SK-N-SH (cell line): ENCODE measurements around the gene WDR17. TPM values are rescaled to one million over a fixed set of nuclear protein-coding genes. Genes with fewer than 3 reads are reported as not detected.

Source experiments
- CTCF ChIA-PET: fragments of 300-600, 350-600 bp; formaldehyde crosslinking; extraction: SDS; loops from one replicate; lab custom pipeline; 2021; lab: Yijun Ruan, JAX
- POLR2A ChIA-PET: fragments of 350-600 bp; sonication (Branson Sonifier 250); formaldehyde crosslinking; extraction: SDS; loops from one replicate; lab custom pipeline; 2020; ENCODE audit warnings: antibody characterized with exemption, inconsistent platforms; lab: Yijun Ruan, JAX
- DNase-seq: peaks from one replicate; pipeline ENCODE4 v3.0.0; 2012
- H2AFZ ChIP-seq: fragments of 200-600 bp; sonication (generic); 2 replicates; pipeline ENCODE4 v1.8.1; 2016; ENCODE audit warnings: antibody characterized with exemption, mild to moderate bottlenecking, low read depth
- H3F3A ChIP-seq: fragments of 200-600 bp; sonication (generic); replicated peaks from 2 replicates; pipeline ENCODE3; 2016; ENCODE audit warnings: antibody characterized with exemption, mild to moderate bottlenecking; ENCODE audit not compliant: insufficient read depth
- H3K27ac ChIP-seq, 2 experiments: fragments of 200-500 bp in 1 of 2; fragments of 200-600 bp in 1 of 2; sonication (Bioruptor generic) in 1 of 2; sonication (generic), shearing (Covaris generic) in 1 of 2; 2 replicates each; pipeline versions ENCODE4 v1.5.1 to v1.6.1; 2014 to 2016; ENCODE audit warnings: low read depth in 2 of 2, inconsistent platforms in 1 of 2, low read length in 1 of 2, mild to moderate bottlenecking in 1 of 2, mixed read lengths in 1 of 2
- H3K27me3 ChIP-seq: fragments of 200-600 bp; sonication (generic), shearing (Covaris generic); 2 replicates; pipeline ENCODE4 v1.6.1; 2016; ENCODE audit warnings: mixed run types; ENCODE audit not compliant: insufficient read depth
- H3K36me3 ChIP-seq, 2 experiments: fragments of 200-500 bp in 1 of 2; fragments of 200-600 bp in 1 of 2; sonication (Bioruptor generic) in 1 of 2; sonication (generic) in 1 of 2; replicated peaks in 1 of 2; 2 replicates each; pipeline versions ENCODE3 to v1.5.1; 2014 to 2016; ENCODE audit warnings: low read length in 1 of 2, mild to moderate bottlenecking in 1 of 2; ENCODE audit not compliant: insufficient read depth in 2 of 2, control insufficient read depth in 1 of 2
- H3K4me1 ChIP-seq, 2 experiments: fragments of 200-500 bp in 1 of 2; fragments of 200-600 bp in 1 of 2; sonication (Bioruptor generic) in 1 of 2; sonication (generic), shearing (Covaris generic) in 1 of 2; 2 replicates each; pipeline versions ENCODE4 v1.5.1 to v1.6.1; 2014 to 2016; ENCODE audit warnings: low read depth in 1 of 2, low read length in 1 of 2, mixed run types in 1 of 2; ENCODE audit not compliant: insufficient read depth in 2 of 2, control insufficient read depth in 1 of 2
- H3K4me2 ChIP-seq: fragments of 200-600 bp; sonication (generic), shearing (Covaris generic); 2 replicates; pipeline ENCODE4 v1.6.1; 2017; ENCODE audit warnings: mixed run types
- H3K4me3 ChIP-seq, 2 experiments: fragments of 200-500 bp in 1 of 2; fragments of 200-600 bp in 1 of 2; sonication (Bioruptor generic) in 1 of 2; sonication (generic), shearing (Covaris generic) in 1 of 2; 2 replicates each; pipeline versions ENCODE4 v1.5.1 to v1.8.1; 2014 to 2016; ENCODE audit warnings: low read depth in 2 of 2, inconsistent platforms in 1 of 2, low read length in 1 of 2, mild to moderate bottlenecking in 1 of 2, mixed read lengths in 1 of 2, moderate library complexity in 1 of 2
- H3K79me2 ChIP-seq: fragments of 200-600 bp; sonication (generic); 2 replicates; pipeline ENCODE4 v1.8.1; 2017; ENCODE audit warnings: mild to moderate bottlenecking; ENCODE audit not compliant: insufficient read depth
- H3K9ac ChIP-seq: fragments of 200-600 bp; sonication (generic); 2 replicates; pipeline ENCODE4 v1.6.1; 2017; ENCODE audit warnings: mixed run types
- H3K9me2 ChIP-seq: fragments of 200-600 bp; sonication (generic); 2 replicates; pipeline ENCODE4 v1.6.1; 2017; ENCODE audit warnings: mixed run types
- H3K9me3 ChIP-seq: fragments of 200-600 bp; sonication (generic); 2 replicates; pipeline ENCODE4 v1.6.1; 2017; ENCODE audit warnings: mixed run types, mild to moderate bottlenecking, moderate library complexity
- H4K20me1 ChIP-seq: fragments of 200-600 bp; sonication (generic); 2 replicates; pipeline ENCODE4 v1.6.1; 2017; ENCODE audit warnings: mild to moderate bottlenecking, mixed run types; ENCODE audit not compliant: insufficient read depth
- CTCF ChIP-seq: fragments of 200-600 bp; sonication (generic); IDR thresholded peaks from 2 replicates; pipeline ENCODE4 v1.6.1; 2017; ENCODE audit warnings: antibody characterized with exemption, mild to moderate bottlenecking, moderate library complexity
- ELF1 ChIP-seq: IDR thresholded peaks from 2 replicates; pipeline ENCODE4 v1.4.0; 2012
- EP300 ChIP-seq, 2 experiments: IDR thresholded peaks; 2 replicates each; pipeline versions ENCODE4 v1.4.0 to v1.6.1; 2012; ENCODE audit warnings: borderline replicate concordance in 1 of 2, low read depth in 1 of 2, low read length in 1 of 2
- FOSL2 ChIP-seq: IDR thresholded peaks from 2 replicates; pipeline ENCODE4 v1.4.0; 2012; ENCODE audit warnings: low read depth, mild to moderate bottlenecking, moderate library complexity, borderline replicate concordance
- FOXM1 ChIP-seq: IDR thresholded peaks from 2 replicates; pipeline ENCODE4 v1.4.0; 2012; ENCODE audit warnings: low read depth, mild to moderate bottlenecking
- GABPA ChIP-seq: IDR thresholded peaks from 2 replicates; pipeline ENCODE4 v1.4.0; 2012; ENCODE audit warnings: low read depth, mild to moderate bottlenecking
- JUND ChIP-seq: IDR thresholded peaks from 2 replicates; pipeline ENCODE4 v1.4.0; 2012
- MXI1 ChIP-seq: IDR thresholded peaks from 2 replicates; pipeline ENCODE4 v1.6.1; 2012; ENCODE audit warnings: mild to moderate bottlenecking, low read depth, low read length, improper control_type of control experiment
- RCOR1 ChIP-seq: fragments of 150-350 bp; IDR thresholded peaks from 2 replicates; pipeline ENCODE4 v1.6.1; 2017; ENCODE audit warnings: antibody characterized with exemption, low read length
- REST ChIP-seq: IDR thresholded peaks from 2 replicates; pipeline ENCODE4 v1.6.1; 2012; ENCODE audit warnings: mild to moderate bottlenecking, low read depth, low read length, moderate library complexity
- USF2 ChIP-seq: fragments of 150-350 bp; IDR thresholded peaks from 2 replicates; pipeline ENCODE4 v1.6.1; 2017; ENCODE audit warnings: antibody characterized with exemption, low read length, low read depth, borderline replicate concordance
- ZBTB33 ChIP-seq: IDR thresholded peaks from 2 replicates; pipeline ENCODE4 v1.4.0; 2012; ENCODE audit warnings: low read depth, borderline replicate concordance
- WGBS: methylation state at CpG from one replicate; pipeline ENCODE4 v1.1.6; 2017; ENCODE audit warnings: low lambda C conversion rate; 5-methylcytosine and 5-hydroxymethylcytosine counted together
- polyA plus RNA-seq, 3 experiments: library from polyadenylated mRNA; depleted of rRNA; stranded (reverse); fragments of >200 nt; gene quantifications; 2 replicates each; pipeline ENCODE4 v1.2.3, GENCODE V29; 2012

The WDR17 gene
- polyA plus RNA-seq, 1 of the 3 experiments (the other 2 are of a cell fraction) = 0.72 TPM

GRCh38 chr4:176186067-176186466 is 120.4 kb downstream of the WDR17 start:
- no peaks in the 10 kb centered on the region for H3K27me3 ChIP-seq
- H3K9me3 ChIP-seq = no peaks in the 10 kb centered on the region
- H3F3A ChIP-seq = no peaks in the 10 kb centered on the region
- H3K4me2 ChIP-seq = no peak overlapping the region
- TF ChIP-seq JUND (no peak), MXI1 (no peak), RCOR1 (no peak)
- TF ChIP-seq, all 33 proteins: peak for 0
- Histone ChIP-seq H3K79me2 (no peaks in the 10 kb centered on the region), H4K20me1 (no peaks in the 10 kb centered on the region), H3K9ac (no peak overlapping the region), H2AFZ (no peak overlapping the region), H3K4me3 (no peak overlapping the region), H3K36me3 (no peaks in the 10 kb centered on the region), H3K4me1 (peaks cover 0 to 9% of the 10 kb centered on the region in 2 experiments; a peak in 2 of 4 replicates), H3K27ac (no peak overlapping the region), H3K9me2 (no peaks in the 10 kb centered on the region)
- no peak for DNase-seq
- ChIA-PET CTCF (no interaction called here), POLR2A (no interaction called here)
- 93% methylated on average over 2 of the region's 2 CpGs for WGBS

GRCh38 chr4:176186671-176187395 is 121.2 kb downstream of the WDR17 start:
- H3K4me3 ChIP-seq = no peak overlapping the region
- DNase-seq = no peak

More at GRCh38 chr4:176186671-176187395, 121.2 kb downstream of the WDR17 start:
- no peak overlapping the region for H3K4me2 ChIP-seq
- no peaks in the 10 kb centered on the region for H3K9me2 ChIP-seq
- peaks cover 4% of the 10 kb centered on the region for H3F3A ChIP-seq
- no peaks in the 10 kb centered on the region for H3K36me3 ChIP-seq
- CTCF ChIA-PET = no interaction called here
- peaks cover 0 to 11% of the 10 kb centered on the region in 2 experiments; a peak in 3 of 4 replicates for H3K4me1 ChIP-seq
- no peak for TF ChIP-seq CTCF
- no peak for TF ChIP-seq FOXM1
- no peak for TF ChIP-seq JUND
- TF ChIP-seq USF2 = no peak
- no peak for TF ChIP-seq RCOR1
- no peak for TF ChIP-seq ZBTB33
- no peak for TF ChIP-seq EP300 (IDR thresholded peaks at IDR 0.05; ENCODE audit: borderline replicate concordance in 1 of 2, low read depth in 1 of 2, low read length in 1 of 2)
- TF ChIP-seq FOSL2 = no peak
- TF ChIP-seq ELF1 = no peak
- TF ChIP-seq GABPA = no peak
- TF ChIP-seq REST = no peak
- 94% methylated on average over 6 of the region's 6 CpGs for WGBS
- POLR2A ChIA-PET = no interaction called here
- H3K79me2 ChIP-seq = no peaks in the 10 kb centered on the region
- H3K9me3 ChIP-seq = no peaks in the 10 kb centered on the region
- H3K9ac ChIP-seq = no peak overlapping the region
- H2AFZ ChIP-seq = no peak overlapping the region
- no peaks in the 10 kb centered on the region for H4K20me1 ChIP-seq
- no peaks in the 10 kb centered on the region for H3K27me3 ChIP-seq
- no peak overlapping the region for H3K27ac ChIP-seq
